GM06990 (cell line): ENCODE results near the gene TTYH2.

Experiments
- DNase-seq: peaks from one replicate; pipeline ENCODE4 v3.0.0-alpha.2; 2011; ENCODE audit not compliant: insufficient read length; ENCODE audit errors: extremely low read depth
- H3K27me3 ChIP-seq: replicated peaks from 2 replicates; pipeline ENCODE4 v1.6.0; 2011; ENCODE audit warnings: low read length; ENCODE audit not compliant: control insufficient read depth, insufficient read depth
- H3K36me3 ChIP-seq: 2 replicates; pipeline ENCODE4 v1.5.1; 2011; ENCODE audit warnings: low read length; ENCODE audit not compliant: control insufficient read depth, insufficient read depth
- H3K4me3 ChIP-seq: replicated peaks from 2 replicates; pipeline ENCODE4 v1.5.1; 2011; ENCODE audit warnings: low read depth, mild to moderate bottlenecking, control low read depth, low read length
- CTCF ChIP-seq: IDR thresholded peaks from 2 replicates; pipeline ENCODE4 v1.5.1; 2011; ENCODE audit warnings: low read length, control low read depth, mild to moderate bottlenecking, inconsistent platforms; ENCODE audit not compliant: insufficient read depth, poor library complexity, severe bottlenecking

TTYH2 gene

GRCh38 chr17:74190154-74190553 is 23.2 kb upstream of the TTYH2 start:
- DNase-seq: no peak
- Histone ChIP-seq H3K36me3 (no peaks in the 10 kb centered on the region), H3K4me3 (no peak overlapping the region), H3K27me3 (no peaks in the 10 kb centered on the region; the same call in 1 of the 2 replicates)
- TF ChIP-seq CTCF: no peak

- DNase-seq: no peak
- Histone ChIP-seq H3K36me3 (no peaks in the 10 kb centered on the region), H3K4me3 (no peak overlapping the region), H3K27me3 (peaks cover 1% of the 10 kb centered on the region; the same call in 1 of the 2 replicates)
- no peak for TF ChIP-seq CTCF
Measured at GRCh38 chr17:74190807-74191406, 22.5 kb upstream of the TTYH2 start.

DNA sequence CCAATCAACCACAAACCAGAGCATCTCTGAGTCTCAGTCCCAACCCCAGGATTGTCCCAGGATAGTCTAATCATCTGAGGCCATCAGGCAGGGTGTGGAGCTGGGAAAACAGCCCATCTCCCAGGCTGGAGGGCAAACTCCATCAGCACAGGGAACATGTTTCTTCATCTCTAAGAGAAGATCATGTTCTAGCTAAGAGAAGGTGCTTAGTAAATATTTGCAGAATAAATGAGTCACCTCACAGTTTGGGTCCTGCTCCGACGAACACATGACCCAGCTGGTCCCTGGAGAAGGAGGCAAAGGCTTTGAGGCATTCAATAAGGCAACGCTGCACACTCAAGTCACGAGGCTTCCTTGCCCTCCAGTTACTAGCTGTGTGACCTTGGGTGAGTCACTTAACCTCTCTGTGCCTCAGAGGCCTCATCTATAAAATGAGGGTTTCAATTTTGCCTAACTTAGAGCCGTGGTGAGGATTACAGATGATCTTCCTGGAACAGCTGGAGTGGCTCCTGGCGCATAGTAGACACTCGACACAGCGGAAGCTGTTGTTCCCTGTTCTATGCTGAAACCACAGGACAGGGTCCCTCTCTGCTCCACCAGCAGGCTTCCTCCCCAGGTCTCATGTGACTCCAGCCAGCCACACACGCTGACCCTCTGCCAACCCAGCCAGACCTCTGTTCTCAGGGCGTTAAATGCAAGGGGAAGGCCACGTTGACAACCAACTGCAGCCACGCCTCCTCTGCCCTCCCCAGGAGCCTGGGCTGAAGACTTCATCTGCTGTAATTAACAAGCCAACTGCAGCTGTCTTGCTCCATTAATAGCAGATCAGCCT is 20.2 kb upstream of the TTYH2 start:
- no peak for TF ChIP-seq CTCF
- DNase-seq: no peak
- H3K27me3 ChIP-seq: peaks cover 1% of the 10 kb centered on the region; the same call in 1 of the 2 replicates
- no peak overlapping the region for H3K4me3 ChIP-seq
- H3K36me3 ChIP-seq: no peaks in the 10 kb centered on the region

GRCh38 chr17:74194682-74195081 is 18.7 kb upstream of the TTYH2 start:
- no peak for DNase-seq
- Histone ChIP-seq H3K36me3 (no peaks in the 10 kb centered on the region), H3K27me3 (peaks cover 1% of the 10 kb centered on the region; the same call in 1 of the 2 replicates), H3K4me3 (no peak overlapping the region)
- no peak for TF ChIP-seq CTCF

GRCh38 chr17:74196541-74197317 is 16.6 kb upstream of the TTYH2 start:
- no peaks in the 10 kb centered on the region for H3K36me3 ChIP-seq
- H3K27me3 ChIP-seq: peaks cover 1% of the 10 kb centered on the region; the same call in 1 of the 2 replicates
- no peak overlapping the region for H3K4me3 ChIP-seq
- DNase-seq: no peak
- no peak for TF ChIP-seq CTCF
